Measurements from ENCODE around the gene OMP. TPM values are rescaled to one million over a fixed set of nuclear protein-coding genes. Genes with fewer than 3 reads are reported as not detected.
"Not testable (repeated sequence)": the region's sequence is repeated elsewhere in the genome, so short reads cannot be mapped to it uniquely, and the experiment has no call there.

Gene OMP
- total RNA-seq, 1 donor from 2014 or later: not detected

- intact Hi-C loops (cut with micrococcal nuclease): no loop called here
Measured at GRCh38 chr11:77085652-77086051, 17.0 kb upstream of the OMP start.

GRCh38 chr11:77086521-77087472 lies 15.8 kb upstream of the OMP start:
- intact Hi-C loops (cut with micrococcal nuclease): no loop called here

- intact Hi-C loops (cut with micrococcal nuclease): no loop called here
Measured at GRCh38 chr11:77087723-77088225, 14.9 kb upstream of the OMP start.

DNA sequence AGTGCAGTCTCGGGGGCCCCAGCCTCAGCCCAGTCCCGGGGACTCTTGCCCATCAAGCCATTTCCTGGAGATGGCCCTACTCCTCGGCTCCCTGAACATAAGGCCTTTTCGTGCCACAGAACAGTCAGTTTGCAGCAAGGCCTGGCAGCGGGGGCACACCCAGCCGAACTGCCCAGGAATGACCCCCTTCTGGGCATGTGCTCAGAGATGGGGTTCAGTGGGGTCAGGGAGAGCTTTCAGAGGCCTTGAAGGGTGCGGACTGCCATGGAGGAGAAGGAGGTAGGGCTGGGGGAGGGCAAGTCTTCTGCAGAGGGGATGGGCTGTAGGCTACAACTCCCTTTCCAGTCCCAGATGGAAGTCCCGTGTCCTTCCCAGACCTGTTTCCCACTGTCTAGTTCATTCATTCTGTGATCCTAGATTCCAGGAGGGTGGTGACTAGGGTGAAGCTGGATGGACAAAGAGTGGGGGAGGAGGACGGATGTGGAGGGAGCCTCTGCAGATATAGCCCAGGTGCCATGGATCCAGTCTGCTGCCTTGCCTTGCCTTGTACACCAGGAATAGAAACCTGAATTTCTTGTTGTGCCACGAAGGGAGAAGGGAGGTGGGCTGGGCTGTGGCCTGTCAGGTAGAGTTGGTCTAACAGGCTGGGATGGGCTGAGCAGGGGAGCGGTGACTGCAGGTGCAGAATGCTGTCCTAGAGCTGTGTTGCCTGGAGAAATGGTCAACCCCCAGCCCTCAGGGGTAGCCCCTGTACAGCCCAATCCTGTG lies 14.2 kb upstream of the OMP start:
- intact Hi-C loops (cut with micrococcal nuclease): no loop called here

DNA sequence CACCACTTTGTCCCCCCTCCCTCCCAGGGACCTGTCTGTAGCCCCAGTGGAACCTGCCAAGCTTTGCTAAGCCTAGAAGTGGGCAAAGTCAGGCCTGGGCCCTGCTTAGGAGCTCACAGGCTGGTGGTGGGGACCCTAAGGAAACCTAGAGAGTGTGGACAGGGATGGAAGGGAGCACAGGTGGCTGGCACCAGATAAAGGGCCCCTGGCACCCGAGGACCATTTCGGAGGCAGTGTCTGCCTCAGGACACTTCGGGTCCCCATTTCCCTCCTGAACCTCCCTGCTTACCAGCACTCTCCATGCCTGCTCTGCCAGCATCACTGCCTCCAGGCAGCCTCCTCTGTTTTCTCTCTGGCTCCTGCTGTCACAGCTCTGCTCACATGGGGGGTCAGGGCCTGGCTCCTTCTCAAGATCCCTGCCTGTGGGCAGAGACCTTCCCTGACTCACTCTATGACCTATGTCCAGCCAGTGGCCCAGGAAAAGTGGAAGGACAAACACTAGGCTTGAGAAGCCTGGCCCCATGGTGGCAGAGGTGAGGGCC lies 13.6 kb upstream of the OMP start:
- intact Hi-C loops (cut with micrococcal nuclease): no loop called here

DNA sequence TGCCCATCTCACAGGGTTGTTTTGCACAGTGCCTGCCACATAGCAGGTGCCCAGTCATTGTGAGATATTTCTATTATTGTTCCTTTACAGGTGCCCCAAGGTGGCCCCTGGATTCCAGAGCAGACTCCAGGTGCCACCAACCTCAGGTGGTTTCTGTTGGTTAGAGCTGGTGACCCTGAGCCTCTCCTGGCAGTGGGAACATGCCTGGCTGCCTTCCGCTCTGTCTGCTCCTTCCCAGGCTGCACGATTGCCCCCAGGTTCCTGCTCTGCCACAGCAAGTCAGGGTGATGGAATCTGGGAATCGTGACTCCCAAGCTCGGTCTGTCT lies 12.6 kb upstream of the OMP start:
- intact Hi-C loops (cut with micrococcal nuclease): loop anchor here (2.0 to 5.0 kb wide), 3 partner anchors 23 to 358 kb away; partner anchors contain the start of gene CAPN5

GRCh38 chr11:77090373-77091111 lies 12.1 kb upstream of the OMP start:
- intact Hi-C loops (cut with micrococcal nuclease): loop anchor here (1.0 to 5.0 kb wide), 4 partner anchors 24 to 358 kb away; partner anchors contain the start of gene CAPN5

DNA sequence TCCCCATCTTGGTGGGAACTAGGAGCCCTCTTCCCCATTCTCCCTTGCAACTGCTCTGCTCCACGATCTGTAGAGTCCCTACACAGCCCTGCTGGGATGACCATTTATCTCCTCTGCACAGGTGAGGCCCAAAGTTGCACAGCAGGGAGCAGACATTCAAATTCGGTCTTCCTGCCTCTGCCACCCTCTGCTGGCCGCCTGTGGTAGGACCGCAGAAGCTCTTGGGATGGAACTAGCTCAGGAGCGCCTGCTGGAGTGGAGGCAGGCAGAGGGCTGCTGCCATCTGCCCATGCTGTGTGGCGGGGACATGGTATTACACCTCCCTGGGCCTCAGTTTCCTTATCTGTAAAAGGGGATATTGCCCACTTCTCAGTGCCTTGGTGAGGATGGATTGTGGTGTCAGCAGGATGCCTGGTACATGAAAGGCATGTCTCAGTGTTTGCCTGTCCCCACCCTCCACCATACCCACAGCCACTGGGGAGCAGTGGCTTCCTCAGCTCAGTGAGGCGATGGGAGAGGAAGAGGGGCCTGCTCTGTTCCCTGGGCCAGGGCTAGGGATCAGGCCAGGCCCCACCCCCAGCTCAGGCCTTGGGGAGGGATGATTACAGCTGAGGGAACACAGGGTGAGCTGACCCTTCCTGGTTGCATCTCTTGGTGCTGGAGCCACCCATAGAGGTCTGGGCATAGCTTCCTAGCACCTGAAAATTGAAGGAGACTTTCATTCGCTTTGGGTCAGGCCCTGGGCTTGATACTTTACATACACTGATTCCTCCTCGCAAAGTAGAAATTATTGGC lies 11.3 kb upstream of the OMP start:
- intact Hi-C loops (cut with micrococcal nuclease): loop anchor here (1.0 to 5.0 kb wide), 4 partner anchors 25 to 359 kb away; partner anchors contain the start of gene CAPN5

DNA sequence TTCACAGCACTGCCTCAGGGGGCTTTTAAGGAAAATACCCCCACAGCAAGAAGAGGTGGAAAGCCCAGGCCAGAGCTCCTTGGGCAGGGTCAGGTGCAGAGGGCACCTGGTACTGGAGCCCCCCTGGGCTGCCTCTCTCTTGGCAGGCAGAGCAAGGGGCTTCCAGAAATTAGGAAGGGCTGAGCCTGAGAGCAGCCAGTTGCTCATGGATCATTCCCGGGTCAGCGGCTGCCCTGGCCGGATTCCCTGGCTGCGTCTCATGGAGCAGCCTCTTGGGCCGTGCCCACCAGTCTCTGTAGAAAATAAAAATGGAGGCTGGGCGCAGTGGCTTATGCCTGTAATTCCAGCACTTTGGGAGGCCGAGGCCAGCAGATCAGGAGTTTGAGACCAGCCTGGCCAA lies 10.3 kb upstream of the OMP start:
- intact Hi-C loops (cut with micrococcal nuclease): loop anchor here (5.0 kb wide), 1 partner anchor 360 kb away; no protein-coding TSS in a partner anchor

DNA sequence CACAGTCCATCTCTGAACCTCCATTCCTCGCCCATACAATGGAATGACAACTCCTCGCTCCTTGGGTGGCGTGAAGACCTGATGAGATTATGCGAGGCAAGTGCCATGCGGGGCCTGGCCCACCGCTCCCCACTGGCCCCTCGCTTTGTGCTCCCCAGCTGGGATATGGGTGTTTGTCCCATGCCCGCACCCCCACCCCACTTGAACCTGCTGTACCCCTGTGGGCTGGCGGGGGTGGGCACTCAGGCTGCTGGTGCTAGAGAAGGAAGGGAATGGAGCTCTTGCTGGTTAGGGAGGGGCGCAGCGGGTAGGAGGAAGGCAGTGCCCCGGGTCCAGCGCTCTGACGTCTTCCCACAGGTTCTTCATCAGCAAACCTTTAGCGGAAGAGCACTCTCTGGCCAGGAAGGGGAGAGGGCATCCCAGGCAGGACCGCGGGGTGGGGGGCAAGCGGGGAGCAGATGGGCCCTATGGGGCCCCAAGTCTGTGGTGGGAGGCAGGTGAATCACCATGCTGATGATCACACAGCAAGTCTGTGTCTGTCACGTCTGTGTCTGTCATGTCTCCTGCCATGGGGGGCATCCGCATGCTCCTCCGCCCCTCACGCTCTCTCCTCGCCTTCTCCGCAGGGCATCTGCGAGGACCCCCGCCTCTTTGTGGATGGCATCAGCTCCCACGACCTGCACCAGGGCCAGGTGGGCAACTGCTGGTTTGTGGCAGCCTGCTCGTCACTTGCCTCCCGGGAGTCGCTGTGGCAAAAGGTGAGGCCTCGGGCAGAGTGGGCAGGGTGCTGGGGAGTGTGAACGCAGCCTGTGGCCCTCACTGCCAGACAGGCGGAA lies 9.4 kb upstream of the OMP start:
- intact Hi-C loops (cut with micrococcal nuclease): loop anchor here (5.0 kb wide), 1 partner anchor 361 kb away; no protein-coding TSS in a partner anchor

GRCh38 chr11:77093987-77094840 lies 8.4 kb upstream of the OMP start:
- intact Hi-C loops (cut with micrococcal nuclease): loop anchor here (5.0 kb wide), 1 partner anchor 362 kb away; no protein-coding TSS in a partner anchor

DNA sequence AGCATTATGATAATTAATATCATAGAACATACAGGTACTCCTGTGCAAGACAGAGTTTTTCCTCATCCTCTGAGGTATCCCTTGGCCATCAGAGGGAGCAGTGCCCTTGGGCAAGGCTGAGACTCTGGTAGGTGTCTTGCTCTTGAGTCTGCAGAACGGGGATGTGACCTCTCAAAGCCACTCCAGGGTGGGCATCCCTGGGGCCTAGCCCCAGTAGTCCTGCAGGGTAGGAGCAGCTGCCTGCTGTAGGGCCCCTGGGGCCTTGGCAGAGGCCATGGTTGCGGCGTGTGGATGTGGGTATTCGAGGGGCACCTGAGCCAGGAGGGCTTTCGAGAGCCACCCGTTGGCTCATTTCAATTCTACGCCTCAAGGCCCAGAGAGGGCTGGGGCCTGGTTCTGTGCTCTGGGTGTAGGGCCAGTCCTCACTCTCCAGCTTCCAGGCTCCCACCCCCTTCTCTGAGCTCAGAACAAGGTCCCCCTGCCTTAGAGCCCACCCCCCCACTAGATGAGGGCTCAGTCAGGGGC lies 7.7 kb upstream of the OMP start:
- intact Hi-C loops (cut with micrococcal nuclease): loop anchor here (5.0 kb wide), 1 partner anchor 363 kb away; no protein-coding TSS in a partner anchor

DNA sequence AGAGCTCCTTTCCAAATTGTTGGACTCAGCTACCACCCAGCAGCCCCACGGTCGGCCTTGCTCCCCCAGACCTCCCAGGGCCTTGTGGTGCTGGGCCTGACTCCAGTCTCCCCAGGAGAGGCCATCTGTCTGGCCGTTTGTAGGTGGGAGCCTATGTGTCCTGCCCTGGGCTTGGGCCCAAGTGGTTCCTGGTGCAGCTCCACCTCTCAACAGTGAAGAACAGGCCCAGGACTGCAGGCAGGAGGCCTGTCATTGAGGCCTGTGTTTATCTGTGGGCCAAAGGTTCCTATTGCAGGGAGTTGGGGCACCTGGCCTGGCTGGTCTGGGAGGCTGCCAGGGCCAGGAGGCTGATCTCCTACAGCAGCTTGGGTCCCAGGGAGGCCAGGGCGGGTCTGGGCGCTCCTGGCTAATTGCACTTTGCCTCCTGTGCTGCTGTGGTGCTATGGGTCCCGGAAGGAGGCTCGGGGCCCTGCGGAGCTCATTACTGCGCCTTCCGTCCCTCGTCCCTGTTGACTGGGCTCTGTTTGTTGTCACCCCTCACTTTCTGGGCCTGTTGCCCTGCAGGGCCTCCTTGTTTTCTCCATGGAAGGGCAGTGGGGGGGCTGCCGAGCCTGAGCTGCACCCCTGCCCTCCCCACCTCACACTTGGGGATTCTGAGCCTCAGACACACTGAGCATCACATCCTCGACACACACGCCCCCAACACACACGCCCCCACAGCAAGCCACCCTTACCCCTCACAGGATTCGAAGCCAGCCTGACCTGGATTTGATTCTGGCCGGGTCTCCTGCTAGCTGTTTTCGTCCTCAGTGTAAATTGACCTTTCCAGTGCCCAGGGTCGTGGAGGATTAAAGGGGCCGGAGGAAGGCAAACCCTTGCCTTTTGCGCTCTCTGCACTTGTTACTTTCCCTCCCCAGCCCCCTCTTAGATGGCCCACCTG lies 6.8 kb upstream of the OMP start:
- intact Hi-C loops (cut with micrococcal nuclease): no loop called here

DNA sequence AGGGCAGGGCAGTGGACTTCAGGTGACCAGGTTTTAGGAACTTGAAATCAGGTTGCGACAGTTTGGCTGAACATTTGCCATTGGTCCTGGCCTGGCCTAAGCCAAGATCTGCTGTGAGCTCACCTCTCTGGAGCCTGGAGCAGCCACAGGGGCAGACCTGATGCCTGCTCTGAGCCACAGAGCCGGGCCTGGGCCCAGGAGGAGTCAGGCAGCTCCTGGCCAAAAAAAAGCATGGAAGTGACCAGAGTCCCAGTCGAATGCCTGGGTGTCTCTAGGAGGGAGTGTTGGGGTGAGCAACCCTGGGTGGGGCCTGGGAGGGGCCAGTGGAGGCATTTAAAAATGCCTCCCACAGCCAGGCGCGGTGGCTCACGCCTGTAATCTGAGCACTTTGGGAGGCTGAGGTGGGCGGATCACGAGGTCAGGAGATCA lies 6.0 kb upstream of the OMP start:
- intact Hi-C loops (cut with micrococcal nuclease): no loop called here

DNA sequence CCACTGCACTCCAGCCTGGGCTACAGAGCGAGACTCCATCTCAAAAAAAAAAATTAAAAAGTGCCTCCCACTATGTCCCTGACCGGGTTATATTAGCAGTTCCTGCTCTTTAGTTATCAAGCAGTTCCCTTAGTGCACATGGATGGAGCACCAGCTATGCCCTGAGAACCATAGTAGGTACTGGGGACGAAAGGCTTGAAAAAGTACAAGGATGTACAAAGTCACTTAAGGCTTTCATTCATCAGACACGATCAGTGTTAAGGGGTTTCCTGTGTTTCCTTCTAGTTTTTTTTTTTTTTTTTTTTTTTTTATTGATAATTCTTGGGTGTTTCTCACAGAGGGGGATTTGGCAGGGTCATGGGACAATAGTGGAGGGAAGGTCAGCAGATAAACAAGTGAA lies 5.5 kb upstream of the OMP start:
- intact Hi-C loops (cut with micrococcal nuclease): not testable (repeated sequence)

GRCh38 chr11:77100166-77101042 lies 2.2 kb upstream of the OMP start:
- intact Hi-C loops (cut with micrococcal nuclease): no loop called here
